OCI-LY7 (cell line): ENCODE results near the gene PCGF3. TPM values are rescaled to one million over a fixed set of nuclear protein-coding genes. Genes with fewer than 3 reads are reported as not detected.

Experiments used
- BruUV-seq: library from RNA; stranded (reverse); fragments of 400-500 nt; replicated peaks from 2 replicates; lab custom pipeline; 2021; lab: Mats Ljungman, UMichigan
- CTCF ChIA-PET: fragments of 300-600 bp; sonication (Branson Sonifier 250); formaldehyde crosslinking; loops from one replicate; lab custom pipeline; 2022; ENCODE audit warnings: antibody characterized with exemption; ENCODE audit not compliant: unreplicated experiment; lab: Charles Lee
- POLR2A ChIA-PET: fragments of 300-600 bp; sonication (Branson Sonifier 250); formaldehyde crosslinking; loops from one replicate; lab custom pipeline; 2022; ENCODE audit warnings: antibody characterized with exemption; lab: Charles Lee
- DNase-seq: peaks from one replicate; pipeline ENCODE4 v3.0.0-alpha.2; 2015; ENCODE audit warnings: low spot score
- H2AFZ ChIP-seq: fragments of 200-600 bp; sonication (generic), shearing (Covaris generic); 2 replicates; pipeline ENCODE4 v1.6.1; 2014; ENCODE audit warnings: mild to moderate bottlenecking, antibody characterized with exemption, low read length, moderate library complexity
- H3K27ac ChIP-seq: fragments of 200-600 bp; sonication (generic); 2 replicates; pipeline ENCODE4 v1.5.1; 2014; ENCODE audit warnings: mixed run types, low read depth, mild to moderate bottlenecking, moderate library complexity, low read length, inconsistent platforms; ENCODE audit not compliant: poor library complexity, severe bottlenecking
- H3K36me3 ChIP-seq: fragments of 200-600 bp; sonication (generic); 2 replicates; pipeline ENCODE4 v1.6.1; 2014; ENCODE audit warnings: mild to moderate bottlenecking, antibody characterized with exemption, low read length, moderate library complexity, mixed read lengths; ENCODE audit not compliant: insufficient read depth
- H3K4me1 ChIP-seq: fragments of 200-600 bp; sonication (generic); 2 replicates; pipeline ENCODE4 v1.5.1; 2014; ENCODE audit warnings: mild to moderate bottlenecking, low read length; ENCODE audit not compliant: insufficient read depth, poor library complexity, severe bottlenecking
- H3K4me2 ChIP-seq: fragments of 200-600 bp; sonication (generic); 2 replicates; pipeline ENCODE4 v1.6.1; 2014; ENCODE audit warnings: mild to moderate bottlenecking, low read length
- H3K4me3 ChIP-seq: fragments of 200-600 bp; sonication (generic); 2 replicates; pipeline ENCODE4 v1.5.1; 2014; ENCODE audit warnings: mild to moderate bottlenecking, low read depth, low read length; ENCODE audit not compliant: poor library complexity, severe bottlenecking
- H3K79me2 ChIP-seq: fragments of 200-600 bp; sonication (generic); 2 replicates; pipeline ENCODE4 v1.6.1; 2016; ENCODE audit warnings: low read depth, mild to moderate bottlenecking, low read length, moderate library complexity, mixed read lengths; ENCODE audit not compliant: insufficient read depth
- H3K9me2 ChIP-seq: fragments of 200-600 bp; sonication (generic); 2 replicates; pipeline ENCODE4 v1.6.1; 2016; ENCODE audit warnings: mild to moderate bottlenecking, low read length, mixed read lengths; ENCODE audit not compliant: insufficient read depth
- H3K9me3 ChIP-seq: fragments of 200-600 bp; sonication (generic); 2 replicates; pipeline ENCODE4 v1.6.1; 2014; ENCODE audit warnings: mild to moderate bottlenecking, mixed run types, low read length, mixed read lengths
- H4K20me1 ChIP-seq: fragments of 200-600 bp; sonication (generic); 2 replicates; pipeline ENCODE4 v1.6.1; 2014; ENCODE audit warnings: mild to moderate bottlenecking, antibody characterized with exemption, low read length, moderate library complexity, mixed read lengths; ENCODE audit not compliant: insufficient read depth
- CTCF ChIP-seq: fragments of 200-600 bp; sonication (generic); conservative IDR thresholded peaks from 2 replicates; pipeline ENCODE4 v1.5.1; 2014; ENCODE audit warnings: mild to moderate bottlenecking, antibody characterized with exemption, low read length, moderate library complexity, mixed read lengths
- EZH2phosphoT487 ChIP-seq: fragments of 200-600 bp; sonication (generic); IDR thresholded peaks from 2 replicates; pipeline ENCODE4 v1.6.1; 2018; ENCODE audit warnings: low read depth, borderline replicate concordance, mild to moderate bottlenecking, mixed run types, antibody characterized with exemption, low read length, moderate library complexity, mixed read lengths
- intact Hi-C: fragments of 100-400 bp; cut with micrococcal nuclease; formaldehyde crosslinking; loops from one replicate; pipeline ENCODE4 v1.10.0; 2022; ENCODE audit not compliant: unreplicated experiment
- total RNA-seq, 2 experiments: library from RNA; depleted of rRNA in 1 of 2; stranded (reverse); fragments of >200 nt in 1 of 2; shearing (Covaris generic) in 1 of 2; gene quantifications; 2 replicates each; pipeline ENCODE4 v1.2.3, GENCODE V29; 2014 to 2022

The PCGF3 gene
- total RNA-seq, 2 experiments from 2014 or later = 33.8 to 50.2 TPM

- peaks cover 76% of the 10 kb centered on the region for H3K4me1 ChIP-seq
- CTCF ChIA-PET = interaction anchor here (0.8 to 1.9 kb wide), 2 partner anchors 11 to 20 kb away, joined by 4 to 5 read pairs; no protein-coding TSS in a partner anchor
- POLR2A ChIA-PET = interaction anchor here (0.6 to 2.9 kb wide), 10 partner anchors 9 to 296 kb away, joined by 3 to 39 read pairs (median 3); partner anchors contain the start of gene IDUA
- no peaks in the 10 kb centered on the region for H3K79me2 ChIP-seq
- H3K36me3 ChIP-seq = no peaks in the 10 kb centered on the region
- H3K9me3 ChIP-seq = no peaks in the 10 kb centered on the region
- H2AFZ ChIP-seq = peak overlapping the region; percentile 13; the same call in 1 of the 2 replicates
- H4K20me1 ChIP-seq = no peaks in the 10 kb centered on the region
- DNase-seq = peak; percentile 92
- BruUV-seq = no TSS peak
- peak overlapping the region; percentile 66 for H3K4me2 ChIP-seq
- intact Hi-C loops = no loop called here
- peak overlapping the region; percentile 54 for H3K4me3 ChIP-seq
- no peaks in the 10 kb centered on the region for H3K9me2 ChIP-seq
- no peak for TF ChIP-seq EZH2phosphoT487
- no peak for TF ChIP-seq CTCF
- peak overlapping the region; percentile 83 for H3K27ac ChIP-seq
These were observed 88.4 kb downstream of the PCGF3 start for GRCh38 chr4:793941-794621.

GRCh38 chr4:794900-795725 is 89.5 kb downstream of the PCGF3 start:
- H3K9me3 ChIP-seq = no peaks in the 10 kb centered on the region
- BruUV-seq = no TSS peak
- H3K4me1 ChIP-seq = peaks cover 76% of the 10 kb centered on the region
- CTCF ChIA-PET = interaction anchor here (1.9 kb wide), 1 partner anchor 12 kb away, joined by 5 read pairs; no protein-coding TSS in a partner anchor
- intact Hi-C loops = no loop called here
- no peaks in the 10 kb centered on the region for H3K79me2 ChIP-seq
- no peaks in the 10 kb centered on the region for H3K36me3 ChIP-seq
- peak overlapping the region; percentile 83 for H3K27ac ChIP-seq
- H2AFZ ChIP-seq = peak overlapping the region; percentile 13; the same call in 1 of the 2 replicates
- H3K4me3 ChIP-seq = peak overlapping the region; percentile 54
- no peaks in the 10 kb centered on the region for H4K20me1 ChIP-seq
- peak; percentile 14 for DNase-seq
- H3K4me2 ChIP-seq = peak overlapping the region; percentile 66
- no peaks in the 10 kb centered on the region for H3K9me2 ChIP-seq
- TF ChIP-seq EZH2phosphoT487 (no peak), CTCF (peak; percentile 34; the same call in 1 of the 2 replicates)
- POLR2A ChIA-PET = interaction anchor here (0.6 to 2.9 kb wide), 4 partner anchors 12 to 179 kb away, joined by 3 to 39 read pairs (median 7); no protein-coding TSS in a partner anchor
